CD4-positive, alpha-beta T cell treated with Interleukin-15 for 1 hour (primary cell): ENCODE data around the gene SYNE4.
"Not testable (repeated sequence)": the region's sequence is repeated elsewhere in the genome, so short reads cannot be mapped to it uniquely, and the experiment has no call there.

ENCODE experiments used
- DNase-seq: peaks from one replicate; pipeline ENCODE4 v3.0.0-alpha.2; 2020

The SYNE4 gene, protein sequence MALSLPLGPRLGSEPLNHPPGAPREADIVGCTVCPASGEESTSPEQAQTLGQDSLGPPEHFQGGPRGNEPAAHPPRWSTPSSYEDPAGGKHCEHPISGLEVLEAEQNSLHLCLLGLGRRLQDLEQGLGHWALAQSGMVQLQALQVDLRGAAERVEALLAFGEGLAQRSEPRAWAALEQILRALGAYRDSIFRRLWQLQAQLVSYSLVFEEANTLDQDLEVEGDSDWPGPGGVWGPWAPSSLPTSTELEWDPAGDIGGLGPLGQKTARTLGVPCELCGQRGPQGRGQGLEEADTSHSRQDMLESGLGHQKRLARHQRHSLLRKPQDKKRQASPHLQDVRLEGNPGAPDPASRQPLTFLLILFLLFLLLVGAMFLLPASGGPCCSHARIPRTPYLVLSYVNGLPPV

DNA sequence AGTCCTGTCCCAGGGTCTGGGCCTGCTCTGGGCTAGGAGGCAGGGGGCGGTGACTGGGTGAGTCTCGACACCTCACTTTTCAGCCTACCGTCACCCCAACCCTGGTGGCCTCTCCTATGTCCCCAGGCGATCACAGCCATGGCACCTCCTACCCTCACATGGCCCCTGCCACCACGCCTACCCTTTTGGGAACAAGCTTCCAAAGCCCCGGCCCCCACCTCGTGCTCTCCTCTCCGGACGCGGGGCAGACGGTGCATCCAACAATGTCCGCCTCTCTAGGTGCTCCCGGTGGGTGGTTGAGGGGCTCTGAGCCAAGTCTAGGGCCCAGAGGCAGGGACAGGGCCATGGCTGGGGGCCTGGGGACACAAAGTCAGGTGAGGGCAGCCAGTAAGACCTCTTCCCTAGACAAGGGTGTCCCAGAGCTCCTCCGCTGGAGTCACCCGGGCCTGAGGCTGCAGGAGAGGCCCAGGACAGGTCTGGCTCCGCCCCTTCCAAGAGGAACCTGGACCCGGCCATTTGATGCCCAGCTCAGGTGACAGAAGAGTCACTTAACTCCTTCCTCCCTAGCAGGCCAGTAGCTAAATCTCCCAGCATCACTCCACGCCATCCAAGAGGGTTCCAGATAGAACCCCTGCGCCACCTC is at the start of gene SYNE4:
Gene SYNE4 (minus strand): TSS at position 478 of the 643 bp plus-strand sequence. CDS start 132 bp downstream, at position 346.
- DNase-seq = no peak

DNA sequence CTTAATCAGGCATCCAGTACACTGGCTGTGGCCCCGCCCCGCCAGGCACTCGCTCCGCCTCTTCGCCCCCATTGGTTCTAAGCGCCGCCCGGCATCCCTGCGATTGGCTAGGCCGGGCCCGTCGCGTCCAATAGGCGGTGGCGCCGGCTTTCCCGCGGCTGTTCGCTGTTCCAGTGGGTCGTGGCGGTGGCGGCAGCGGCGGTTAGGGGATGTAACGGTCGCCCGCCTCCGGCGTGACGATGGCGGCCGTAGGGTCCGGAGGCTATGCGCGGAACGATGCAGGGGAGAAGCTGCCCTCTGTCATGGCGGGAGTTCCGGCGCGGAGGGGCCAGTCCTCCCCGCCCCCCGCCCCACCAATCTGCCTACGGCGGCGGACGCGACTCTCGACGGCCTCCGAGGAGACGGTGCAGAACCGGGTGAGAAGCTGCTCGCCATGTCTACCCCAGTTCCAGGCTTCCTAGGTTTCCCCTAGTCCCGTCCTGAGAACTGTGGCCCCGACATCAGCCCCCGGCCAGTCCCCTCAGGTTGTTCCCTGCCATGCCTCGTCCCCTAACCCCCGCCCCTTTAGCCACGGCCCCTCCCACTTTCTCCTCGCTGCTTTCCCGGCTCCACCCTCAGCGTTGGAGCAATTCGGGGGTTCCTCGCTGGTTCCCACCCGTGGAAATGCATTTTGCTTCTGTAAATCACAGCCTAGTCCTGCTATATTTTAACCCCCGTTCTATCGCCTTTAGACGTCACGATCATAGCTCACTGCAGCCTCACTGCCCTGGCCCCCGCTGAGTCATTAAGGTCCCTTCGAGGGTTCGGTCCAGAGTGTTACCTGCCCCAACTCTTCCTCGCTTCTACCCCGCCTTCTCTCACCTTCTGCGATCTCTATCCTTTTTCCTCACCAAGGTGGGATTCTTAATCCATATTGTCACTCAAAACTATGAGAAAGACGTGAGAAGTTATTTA is 46.4 kb upstream of the SYNE4 start, which contains the start of gene WDR62:
Gene WDR62 (plus strand): TSS at position 165 of the 954 bp plus-strand sequence. CDS start 75 bp downstream, at position 240.
- peak; percentile 93 for DNase-seq

DNA sequence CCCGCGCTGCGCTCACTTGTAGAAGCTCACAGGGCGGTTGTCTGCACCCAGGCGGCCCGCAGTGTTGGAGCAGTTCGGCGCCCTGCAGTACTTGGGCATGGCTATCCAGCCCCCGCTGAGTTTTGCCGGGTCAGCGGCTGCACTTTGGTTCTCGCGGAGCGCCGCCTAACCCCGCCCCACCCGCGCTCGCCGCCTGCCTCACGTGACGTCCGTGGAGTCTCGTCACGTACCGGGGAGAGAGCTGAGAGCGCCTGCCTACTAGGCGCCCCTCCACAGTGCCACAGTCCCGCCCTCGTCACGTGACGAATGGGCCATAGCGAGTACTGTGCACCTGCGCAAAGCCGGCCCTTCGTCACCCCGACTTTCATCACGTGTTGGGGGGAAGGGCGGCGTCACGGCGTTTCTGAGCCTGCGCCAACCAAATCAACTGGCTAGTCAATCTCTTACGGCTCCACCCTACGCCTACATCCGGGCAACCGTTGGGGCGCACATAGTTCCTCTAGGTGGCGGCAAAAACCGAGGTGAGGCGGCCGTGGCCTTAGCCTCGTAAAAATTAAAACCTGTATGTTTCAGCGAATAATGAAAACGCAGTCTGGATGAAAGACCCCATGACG is 45.6 kb upstream of the SYNE4 start, which contains the start of gene THAP8:
Gene THAP8 (minus strand): TSS at position 167 of the 614 bp plus-strand sequence. CDS start 68 bp downstream, at position 99.
- peak; percentile 100 for DNase-seq

DNA sequence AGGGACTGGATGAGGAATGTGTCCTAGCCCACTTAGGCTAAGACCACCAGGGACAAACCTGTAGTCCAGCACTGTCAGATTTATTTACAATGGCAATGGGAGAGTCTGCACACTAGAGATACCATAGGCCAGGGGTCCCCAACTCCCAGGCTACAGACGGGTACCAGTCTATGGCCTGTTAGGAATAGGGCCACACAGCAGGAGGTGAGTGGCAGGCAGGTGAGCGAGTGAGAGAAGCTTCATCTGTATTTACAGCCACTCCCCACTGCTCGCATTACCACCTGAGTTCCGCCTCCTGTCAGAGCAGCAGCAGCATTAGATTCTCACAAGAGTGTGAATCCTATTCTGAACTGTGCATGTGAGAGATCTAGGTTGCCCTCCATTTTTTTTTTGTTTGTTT is 43.0 kb upstream of the SYNE4 start:
- no peak for DNase-seq

DNA sequence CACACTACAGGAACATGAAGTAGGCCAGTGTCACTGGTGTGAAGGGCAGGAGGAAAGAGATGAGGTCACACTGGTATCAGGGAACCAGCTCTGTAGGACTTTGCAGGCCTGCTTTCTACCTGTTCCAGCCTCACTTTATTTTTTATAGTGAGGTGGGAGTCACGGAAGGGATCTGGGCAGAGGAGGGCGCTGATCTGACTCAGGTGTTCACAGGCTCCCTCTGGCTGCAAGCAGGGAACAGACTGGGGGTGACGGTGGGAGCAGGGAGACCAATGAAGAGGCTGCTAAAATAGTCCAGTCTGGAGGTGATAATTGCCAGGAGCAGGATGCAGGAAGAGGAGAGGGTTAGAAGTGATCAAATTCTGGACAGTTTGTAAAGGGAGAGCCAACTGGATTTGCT is 42.6 kb upstream of the SYNE4 start:
- DNase-seq = no peak

DNA sequence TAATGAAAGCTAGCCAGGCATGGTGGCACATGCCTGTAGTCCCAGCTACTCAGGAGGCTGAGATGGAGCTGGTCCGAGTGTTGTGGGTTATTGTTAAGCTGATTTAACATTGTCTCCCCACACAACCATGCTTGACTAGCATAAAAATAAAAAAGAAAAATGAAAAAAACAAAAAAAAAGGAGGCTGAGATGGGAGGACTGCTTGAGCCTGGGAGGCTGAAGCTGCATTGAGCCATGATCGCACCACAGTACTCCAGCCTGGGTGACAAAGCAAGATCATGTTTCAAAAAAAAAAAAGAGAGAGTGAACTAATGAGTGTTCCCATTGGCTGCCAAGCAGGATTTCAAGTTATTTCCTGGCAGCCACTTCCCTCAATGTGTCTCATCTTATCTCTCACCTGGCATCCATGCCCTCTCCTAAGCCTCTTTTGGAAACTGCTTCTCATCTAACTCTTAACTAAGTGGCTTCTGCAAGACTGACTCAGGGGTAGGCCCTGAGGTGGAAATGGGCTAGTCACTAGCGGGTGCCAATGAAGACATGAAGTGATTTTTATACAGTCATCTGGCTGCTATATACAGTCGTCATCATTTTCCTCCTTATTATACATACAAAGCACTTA is 40.6 kb upstream of the SYNE4 start:
- DNase-seq = no peak

DNA sequence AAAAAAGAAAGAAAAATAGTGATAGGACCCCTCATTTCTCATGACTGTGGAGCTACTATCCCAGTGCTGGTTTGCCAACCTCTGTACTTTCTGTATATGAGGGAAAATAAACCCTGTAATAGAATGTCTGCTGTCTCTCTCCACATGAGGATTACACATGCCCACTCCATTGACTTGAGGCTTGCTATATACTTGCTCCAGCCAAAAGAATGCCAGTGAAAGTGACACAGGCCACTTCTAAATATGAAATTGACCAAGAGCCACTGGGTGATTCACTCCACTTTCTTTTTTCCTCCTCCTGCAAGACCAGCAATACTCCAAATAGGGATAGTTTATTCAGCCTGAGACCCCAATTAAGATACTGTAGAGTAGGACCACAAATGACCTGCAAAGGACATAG is 39.2 kb upstream of the SYNE4 start:
- no peak for DNase-seq

DNA sequence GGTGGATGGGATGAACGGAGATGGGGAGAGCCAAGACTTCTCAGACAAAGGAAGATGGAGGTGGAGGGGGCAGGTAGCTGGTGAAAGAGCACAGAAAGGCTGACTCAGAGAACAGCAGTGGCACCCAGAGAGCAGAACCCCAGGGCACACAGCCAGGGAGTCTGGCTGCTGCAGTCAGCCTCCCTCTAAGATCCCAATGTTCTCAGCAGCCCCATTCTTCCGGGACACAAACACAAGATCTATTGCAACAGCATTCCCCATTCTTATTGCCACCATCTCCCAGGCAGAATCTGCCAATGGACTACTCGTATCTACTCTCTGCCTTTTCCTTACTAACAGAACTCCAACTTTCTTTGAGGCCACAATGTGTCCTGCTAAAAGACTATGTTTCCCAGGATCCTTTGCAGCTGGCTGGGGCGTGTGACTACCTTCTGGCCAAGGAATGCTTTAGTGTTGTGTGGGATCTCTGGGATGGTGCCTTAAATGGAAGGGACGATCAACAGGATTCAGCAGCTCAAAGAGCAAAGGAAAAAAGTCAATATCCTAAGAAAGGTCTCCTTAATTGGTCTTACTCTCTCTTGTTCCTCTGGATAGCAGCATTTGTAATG is 37.9 kb upstream of the SYNE4 start:
- DNase-seq = no peak

DNA sequence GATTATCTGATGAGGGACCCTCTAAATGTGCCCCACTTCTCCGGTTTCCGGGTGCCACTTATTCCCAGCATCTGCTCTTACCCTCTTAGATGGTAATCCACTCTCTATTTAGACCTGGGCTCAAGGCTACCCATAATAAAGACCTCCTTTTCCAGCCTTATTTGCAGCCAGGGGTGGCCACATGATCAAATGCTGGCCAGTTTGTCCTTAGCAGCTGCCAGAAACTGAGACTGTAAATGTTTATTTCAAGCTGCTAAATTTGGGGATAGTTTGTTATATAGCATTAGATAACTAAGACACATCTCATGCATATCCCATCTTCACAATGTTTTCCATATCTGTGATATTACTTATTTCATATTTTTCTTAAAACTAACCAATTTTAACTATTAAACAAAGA is 35.3 kb upstream of the SYNE4 start:
- DNase-seq = no peak

DNA sequence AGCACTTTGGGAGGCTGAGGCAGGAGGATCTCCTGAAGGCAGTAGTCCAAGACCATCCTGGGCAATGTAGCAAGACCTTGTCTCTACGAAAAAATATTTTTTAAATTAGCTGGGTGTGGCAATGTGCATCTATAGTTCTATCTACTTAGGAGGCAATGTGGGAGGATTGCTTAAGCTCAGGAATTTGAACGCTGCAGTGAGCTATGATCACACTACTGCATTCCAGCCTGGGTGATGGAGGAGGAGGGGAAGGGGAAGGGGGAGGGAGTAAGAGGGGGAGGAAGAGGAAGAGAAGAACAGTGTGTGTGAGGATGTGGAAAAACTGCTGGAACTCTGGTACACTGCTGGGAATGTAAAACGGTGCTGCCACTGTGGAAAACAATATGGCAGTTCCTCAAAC is 33.2 kb upstream of the SYNE4 start:
- no peak for DNase-seq

DNA sequence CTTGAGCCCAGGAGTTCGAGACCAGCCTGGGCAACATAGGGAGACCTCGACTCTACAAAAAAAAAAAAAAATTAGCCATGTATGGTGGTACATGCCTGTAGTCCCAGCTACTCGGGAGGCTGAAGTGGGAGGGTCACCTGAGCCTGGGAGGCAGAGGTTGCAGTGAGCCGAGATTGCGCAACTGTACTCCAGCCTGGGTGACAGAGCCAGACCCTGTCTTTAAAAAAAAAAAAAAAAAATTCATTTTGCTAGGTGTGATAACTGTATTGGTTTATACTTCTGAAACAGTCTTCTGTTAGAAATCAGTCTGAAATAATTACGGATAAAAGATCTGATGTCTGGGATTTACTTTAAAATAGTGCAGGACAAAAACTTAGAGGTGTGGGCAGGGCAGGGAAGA is 32.5 kb upstream of the SYNE4 start:
- DNase-seq = not testable (repeated sequence)

DNA sequence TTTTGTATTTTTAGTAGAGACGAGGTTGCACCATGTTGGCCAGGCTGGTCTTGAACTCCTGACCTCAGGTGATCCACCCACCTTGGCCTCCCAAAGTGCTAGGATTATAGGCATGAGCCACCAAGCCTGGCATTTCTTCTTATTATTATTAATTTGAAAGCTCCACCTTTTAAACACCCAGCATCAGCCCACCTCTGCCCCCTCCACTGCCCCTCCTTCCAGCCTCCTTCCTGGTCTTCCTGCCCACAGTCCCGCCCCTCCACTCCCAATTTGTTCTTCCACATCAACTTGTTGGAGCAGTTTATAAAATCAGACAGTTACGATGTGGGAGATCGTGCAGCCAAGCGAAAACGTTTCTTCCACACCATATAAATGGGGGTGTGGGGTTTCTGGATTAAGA is 31.9 kb upstream of the SYNE4 start:
- DNase-seq = no peak

DNA sequence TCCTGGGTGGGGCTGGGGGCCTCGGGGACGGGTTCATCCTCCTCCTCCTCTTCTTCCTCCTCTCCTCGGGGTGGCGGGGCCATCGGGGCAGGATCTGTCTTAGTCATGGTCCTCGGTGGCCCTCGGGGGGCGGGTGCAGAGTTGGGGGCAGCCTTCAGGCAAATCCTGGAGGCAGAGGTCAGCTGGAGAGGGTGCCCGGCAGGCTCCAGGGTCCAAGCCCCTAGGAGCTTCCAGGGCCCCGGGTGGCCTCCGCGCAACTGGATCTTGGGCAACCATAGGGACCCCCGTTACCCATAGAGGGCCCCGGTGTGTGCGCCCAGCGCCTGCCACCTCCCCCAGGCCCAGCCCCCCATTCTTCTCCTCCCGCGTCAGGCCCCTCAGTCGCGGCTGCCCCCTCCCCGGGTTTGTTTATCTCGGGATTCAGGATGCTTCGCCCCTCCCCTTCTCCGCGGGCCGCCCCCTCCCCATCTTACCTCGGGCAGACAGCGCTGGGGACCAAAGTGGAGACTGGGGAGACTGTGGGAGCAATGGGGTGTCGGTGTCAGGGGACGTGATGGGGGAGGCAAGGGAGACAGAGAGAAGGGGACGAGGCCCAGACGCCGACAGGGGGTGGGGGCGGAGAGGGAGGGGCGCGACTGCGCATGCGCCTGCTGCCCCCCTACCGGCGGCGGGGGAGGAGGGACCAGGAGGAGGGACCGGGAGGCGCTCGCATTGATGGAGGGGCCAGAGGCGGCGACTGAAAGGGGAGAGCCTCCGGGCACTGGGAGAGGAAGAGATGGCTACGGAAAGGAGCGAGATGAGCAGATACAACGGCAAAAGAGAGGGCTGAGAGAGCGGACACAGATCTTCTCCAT is 23.9 kb upstream of the SYNE4 start, which contains the start of gene CLIP3:
Gene CLIP3 (minus strand): TSS at position 623 of the 854 bp plus-strand sequence. CDS start 516 bp downstream, at position 107.
- peak; percentile 46 for DNase-seq

DNA sequence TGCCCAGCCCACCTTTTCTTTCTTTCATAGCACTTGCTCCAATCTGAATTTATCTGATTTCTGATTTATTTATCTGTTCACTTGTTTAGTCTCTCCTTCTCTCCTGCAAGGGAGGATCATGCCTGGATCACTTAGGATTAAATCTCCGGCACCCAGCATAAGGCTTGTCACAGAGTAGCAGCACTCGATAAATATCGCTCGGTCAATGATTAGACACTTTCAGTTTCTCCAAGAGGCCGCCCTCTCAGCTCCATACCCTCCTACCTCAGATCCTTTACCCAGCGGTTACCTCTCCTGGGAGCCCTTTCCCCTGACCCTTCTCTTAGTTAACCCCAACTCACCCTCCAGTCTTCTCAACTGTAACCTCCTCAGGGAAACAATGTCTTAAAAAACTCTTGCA is 22.7 kb upstream of the SYNE4 start:
- no peak for DNase-seq

DNA sequence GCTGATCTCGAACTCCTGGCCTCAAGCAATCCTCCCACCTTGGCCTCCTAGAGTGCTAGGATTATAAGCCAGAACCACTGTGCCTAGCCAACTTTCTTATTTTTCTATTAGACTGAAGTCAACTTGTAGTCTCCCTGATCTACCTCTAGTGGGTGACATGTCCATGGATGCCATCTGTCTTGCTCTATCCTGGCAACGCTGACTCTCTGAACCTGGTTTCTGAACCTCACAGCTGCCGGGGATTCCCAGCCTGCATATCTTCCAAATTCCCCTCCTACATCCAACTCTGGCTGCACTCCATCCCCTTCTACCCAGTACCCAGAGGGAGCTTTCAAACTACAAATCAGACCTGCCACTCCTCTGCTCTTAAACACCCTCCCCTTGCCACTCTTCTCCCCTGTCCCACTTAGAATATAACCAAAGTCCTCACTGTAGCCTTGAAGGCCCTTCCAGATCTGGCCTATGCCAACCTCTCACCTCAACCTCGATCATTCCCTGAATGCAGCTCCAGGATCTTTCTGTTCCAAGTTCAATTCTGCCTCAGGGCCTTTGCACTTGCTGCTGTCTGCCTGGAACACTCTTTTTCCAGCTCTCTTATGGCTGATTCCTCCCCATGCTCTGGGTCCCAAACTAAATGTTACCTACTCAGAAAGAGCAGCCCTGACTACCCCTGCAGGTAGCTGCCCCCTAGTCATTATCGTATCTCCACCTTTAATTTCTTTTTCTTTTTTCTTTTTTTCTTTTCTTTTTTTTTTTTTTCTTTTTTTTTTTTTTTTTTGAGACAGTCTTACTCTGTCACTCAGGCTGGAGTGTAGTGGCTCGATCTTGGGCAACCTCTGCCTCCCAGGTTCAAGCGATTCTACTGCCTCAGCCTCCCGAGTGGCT is 21.9 kb upstream of the SYNE4 start:
- DNase-seq = no peak

DNA sequence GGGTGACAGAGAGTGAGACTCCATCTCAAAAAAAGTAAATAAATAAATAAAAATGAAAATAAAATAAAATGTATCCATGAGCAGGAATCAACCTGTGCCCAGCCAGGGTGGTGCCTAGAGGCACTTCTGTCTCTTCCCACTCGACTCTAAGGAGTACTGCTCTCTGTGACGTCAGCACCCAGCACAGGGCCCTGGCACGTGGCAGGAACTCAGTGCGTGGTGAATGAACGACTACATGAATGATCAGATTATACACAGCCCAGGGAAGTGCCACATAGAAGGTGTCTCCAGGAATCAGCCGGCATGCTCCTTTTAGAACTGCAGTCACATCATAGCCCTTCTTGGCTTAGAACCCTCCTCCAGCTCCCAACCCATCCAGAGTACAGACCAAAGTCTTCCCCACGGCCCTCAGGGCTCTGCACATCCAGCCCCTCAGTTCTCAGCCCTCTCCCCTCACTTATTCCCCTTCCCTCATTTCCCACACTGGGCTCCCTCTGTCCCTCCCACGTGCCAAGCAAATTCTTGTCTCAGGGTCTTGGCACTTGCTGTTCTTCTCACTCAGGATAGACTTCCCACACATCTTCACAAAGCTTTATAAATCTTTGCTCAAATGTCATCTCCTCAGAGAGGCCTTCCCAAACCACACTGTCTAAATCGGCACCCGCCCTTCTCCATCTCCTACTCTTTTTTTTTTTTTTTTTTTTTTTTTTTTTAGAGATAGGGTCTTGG is 19.9 kb upstream of the SYNE4 start:
- no peak for DNase-seq

DNA sequence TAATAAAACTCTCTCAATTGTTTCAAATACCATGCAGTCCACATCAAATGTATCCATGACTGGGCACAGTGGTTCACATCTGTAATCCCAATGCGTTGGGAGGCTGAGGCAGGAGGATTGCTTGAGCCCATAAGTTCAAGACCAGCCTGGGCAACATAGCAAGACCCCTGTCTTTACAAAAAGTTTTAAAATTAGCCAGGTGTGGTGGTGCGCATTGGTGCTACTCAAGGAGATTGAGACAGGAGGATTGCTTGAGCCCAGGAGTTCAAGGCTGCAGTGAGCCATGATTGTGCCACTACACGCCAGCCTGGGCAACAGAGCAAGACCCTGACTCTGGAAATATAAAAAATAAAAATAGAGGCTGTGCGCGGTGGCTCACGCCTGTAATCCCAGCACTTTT is 19.1 kb upstream of the SYNE4 start:
- no peak for DNase-seq

DNA sequence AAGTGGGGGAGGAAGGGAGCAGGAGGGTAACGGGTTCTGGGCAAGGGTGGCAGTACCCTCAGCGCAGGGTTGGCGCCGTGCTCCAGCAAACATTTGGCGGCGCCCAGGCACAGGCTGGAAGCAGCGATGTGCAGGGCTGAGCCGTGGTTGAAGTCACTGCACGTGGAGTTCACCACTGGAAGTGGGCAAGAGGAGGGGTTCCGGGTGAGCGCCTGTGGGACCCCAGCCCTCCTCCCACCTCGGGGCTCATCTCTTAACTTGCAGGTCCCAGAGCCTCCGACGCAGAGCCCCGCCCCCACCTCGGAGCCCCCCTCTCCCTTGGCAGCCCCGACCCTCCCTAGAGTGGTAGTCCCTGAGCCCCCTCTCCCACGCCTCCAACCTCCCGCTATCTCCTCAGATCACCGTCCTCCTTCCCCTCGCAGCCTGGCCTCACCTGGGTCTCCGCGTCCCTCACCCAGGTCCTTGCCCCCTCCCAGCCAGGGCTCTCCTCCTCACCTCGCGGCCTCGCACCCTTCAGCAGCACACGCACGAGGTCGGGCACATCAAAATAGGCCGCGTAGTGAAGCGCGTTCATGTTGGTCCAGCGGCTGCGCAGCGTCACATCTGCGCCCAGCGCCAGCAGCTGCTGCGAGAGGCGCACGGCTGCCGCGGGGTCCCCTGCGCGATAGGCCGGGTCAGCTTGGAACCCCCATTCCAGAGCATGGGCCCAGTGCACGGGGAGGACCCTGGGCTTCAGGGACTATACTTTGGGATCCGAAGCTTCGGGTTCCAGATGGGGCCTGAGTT is 17.7 kb upstream of the SYNE4 start:
- DNase-seq = no peak
